ENCODE measurements around the gene PAQR9. TPM values are rescaled to one million over a fixed set of nuclear protein-coding genes. Genes with fewer than 3 reads are reported as not detected.

Gene PAQR9
- total RNA-seq, 1 donor from 2014 or later = not detected

- no peak for DNase-seq (ENCODE audit: low spot score)
Measured at GRCh38 chr3:142951794-142952193, 11.7 kb downstream of the PAQR9 start.

GRCh38 chr3:142950972-142951371 lies 12.5 kb downstream of the PAQR9 start:
- DNase-seq (ENCODE audit: low spot score) = no peak

- DNase-seq (ENCODE audit: low spot score) = no peak
Measured at GRCh38 chr3:142947799-142948575, 15.5 kb downstream of the PAQR9 start.

- no peak for DNase-seq (ENCODE audit: low spot score)
Measured at GRCh38 chr3:142947352-142947751, 16.1 kb downstream of the PAQR9 start.

GRCh38 chr3:142946861-142947260 lies 16.6 kb downstream of the PAQR9 start:
- DNase-seq (ENCODE audit: low spot score) = no peak

GRCh38 chr3:142945023-142945422 lies 18.5 kb downstream of the PAQR9 start:
- no peak for DNase-seq (ENCODE audit: low spot score)

- no peak for DNase-seq (ENCODE audit: low spot score)
Measured at GRCh38 chr3:142944342-142944741, 19.1 kb downstream of the PAQR9 start.

GRCh38 chr3:142943870-142944269 lies 19.6 kb downstream of the PAQR9 start:
- DNase-seq (ENCODE audit: low spot score) = no peak

- DNase-seq (ENCODE audit: low spot score) = no peak
Measured at GRCh38 chr3:142943349-142943748, 20.1 kb downstream of the PAQR9 start.

GRCh38 chr3:142941373-142942123 lies 21.9 kb downstream of the PAQR9 start:
- DNase-seq (ENCODE audit: low spot score) = no peak

- no peak for DNase-seq (ENCODE audit: low spot score)
Measured at GRCh38 chr3:142940472-142940871, 23.0 kb downstream of the PAQR9 start.

- no peak for DNase-seq (ENCODE audit: low spot score)
Measured at GRCh38 chr3:142940000-142940399, 23.5 kb downstream of the PAQR9 start.

- no peak for DNase-seq (ENCODE audit: low spot score)
Measured at GRCh38 chr3:142935963-142936362, 27.5 kb downstream of the PAQR9 start.

GRCh38 chr3:142934887-142935269 lies 28.6 kb downstream of the PAQR9 start:
- no peak for DNase-seq (ENCODE audit: low spot score)

- no peak for DNase-seq (ENCODE audit: low spot score)
Measured at GRCh38 chr3:142934128-142934886, 29.2 kb downstream of the PAQR9 start.

GRCh38 chr3:142931222-142931621 lies 32.3 kb downstream of the PAQR9 start:
- DNase-seq (ENCODE audit: low spot score) = no peak

- DNase-seq (ENCODE audit: low spot score) = no peak
Measured at GRCh38 chr3:142930463-142930862, 33.0 kb downstream of the PAQR9 start.

- DNase-seq (ENCODE audit: low spot score) = no peak
Measured at GRCh38 chr3:142929890-142930289, 33.6 kb downstream of the PAQR9 start.

GRCh38 chr3:142929109-142929508 lies 34.4 kb downstream of the PAQR9 start:
- DNase-seq (ENCODE audit: low spot score) = no peak

GRCh38 chr3:142926368-142926944 lies 37.0 kb downstream of the PAQR9 start:
- no peak for DNase-seq (ENCODE audit: low spot score)

GRCh38 chr3:142925140-142925539 lies 38.3 kb downstream of the PAQR9 start:
- DNase-seq (ENCODE audit: low spot score) = no peak

GRCh38 chr3:142923694-142924093 lies 39.8 kb downstream of the PAQR9 start:
- DNase-seq (ENCODE audit: low spot score) = no peak

All from ureter (tissue), 1 donor.